ENCODE data around the gene KCNQ2. TPM values are rescaled to one million over a fixed set of nuclear protein-coding genes. Genes with fewer than 3 reads are reported as not detected.

Gene KCNQ2
- total RNA-seq, 1 experiment from 2014 or later = 0.25 TPM

GRCh38 chr20:63503524-63503923 lies 31.1 kb upstream of the KCNQ2 start:
- ChIA-PET POLR2A (no interaction called here), CTCF (interaction anchor here (0.6 kb wide), 1 partner anchor 452 kb away, joined by 3 read pairs; the partner anchor contains the start of gene UCKL1)
- no peak overlapping the region for H3K27ac Mint-ChIP-seq (ENCODE audit: unreplicated experiment)
- H3K36me3 Mint-ChIP-seq (ENCODE audit: insufficient read depth, unreplicated experiment) = no peaks in the 10 kb centered on the region
- H3K4me1 ChIP-seq = no peaks in the 10 kb centered on the region
- H3K4me1 Mint-ChIP-seq (ENCODE audit: low read depth, unreplicated experiment) = no peaks in the 10 kb centered on the region
- intact Hi-C loops (cut with micrococcal nuclease; ENCODE audit: unreplicated experiment) = no loop called here
- peaks cover 9% of the 10 kb centered on the region for H3K27me3 Mint-ChIP-seq (ENCODE audit: insufficient read depth, unreplicated experiment)
- no peak overlapping the region for H3K4me3 Mint-ChIP-seq (ENCODE audit: unreplicated experiment)
- H3K4me3 ChIP-seq (ENCODE audit: low read depth, low read length) = no peak overlapping the region
- no peaks in the 10 kb centered on the region; the same call in 1 of the 2 replicates for H3K27me3 ChIP-seq (replicated peaks; ENCODE audit: control insufficient read depth, insufficient read depth, low read length)
- no peaks in the 10 kb centered on the region for H3K9me3 ChIP-seq
- DNase-seq = no peak
- BruUV-seq (replicated peaks) = no TSS peak
- TF ChIP-seq CTCF (IDR thresholded peaks at IDR 0.05; ENCODE audit: insufficient read depth in 1 of 2, low read depth in 1 of 2, low read length in 1 of 2, severe bottlenecking in 1 of 2, unreplicated experiment in 1 of 2) = no peak
- H3K36me3 ChIP-seq (ENCODE audit: control insufficient read depth, insufficient read depth, low read length) = no peaks in the 10 kb centered on the region
- H3K9me3 Mint-ChIP-seq (ENCODE audit: unreplicated experiment) = no peaks in the 10 kb centered on the region

- Histone ChIP-seq H3K36me3 (ENCODE audit: control insufficient read depth, insufficient read depth, low read length) (no peaks in the 10 kb centered on the region), H3K4me3 (ENCODE audit: low read depth, low read length) (no peak overlapping the region), H3K27me3 (replicated peaks; ENCODE audit: control insufficient read depth, insufficient read depth, low read length) (no peaks in the 10 kb centered on the region), H3K9me3 (no peaks in the 10 kb centered on the region), H3K4me1 (peaks cover 6% of the 10 kb centered on the region; the same call in 1 of the 2 replicates)
- Mint-ChIP-seq H3K36me3 (ENCODE audit: insufficient read depth, unreplicated experiment) (no peaks in the 10 kb centered on the region), H3K9me3 (ENCODE audit: unreplicated experiment) (no peaks in the 10 kb centered on the region), H3K4me3 (ENCODE audit: unreplicated experiment) (no peak overlapping the region), H3K27ac (ENCODE audit: unreplicated experiment) (no peak overlapping the region), H3K27me3 (ENCODE audit: insufficient read depth, unreplicated experiment) (peaks cover 4% of the 10 kb centered on the region), H3K4me1 (ENCODE audit: low read depth, unreplicated experiment) (no peaks in the 10 kb centered on the region)
- ChIA-PET CTCF (interaction anchor here (0.6 kb wide), 1 partner anchor 8 kb away, joined by 7 read pairs; no protein-coding TSS in a partner anchor), POLR2A (no interaction called here)
- TF ChIP-seq CTCF (IDR thresholded peaks at IDR 0.05; ENCODE audit: insufficient read depth in 1 of 2, low read depth in 1 of 2, low read length in 1 of 2, severe bottlenecking in 1 of 2, unreplicated experiment in 1 of 2) = no peak
- intact Hi-C loops (cut with micrococcal nuclease; ENCODE audit: unreplicated experiment) = no loop called here
- DNase-seq = peak in 1 of 2 experiments; percentile 46
- BruUV-seq (replicated peaks) = no TSS peak
These were observed 30.3 kb upstream of the KCNQ2 start for GRCh38 chr20:63502671-63503172.

- H3K27me3 Mint-ChIP-seq (ENCODE audit: insufficient read depth, unreplicated experiment) = peaks cover 4% of the 10 kb centered on the region
- BruUV-seq (replicated peaks) = no TSS peak
- H3K4me1 Mint-ChIP-seq (ENCODE audit: low read depth, unreplicated experiment) = no peaks in the 10 kb centered on the region
- H3K36me3 Mint-ChIP-seq (ENCODE audit: insufficient read depth, unreplicated experiment) = no peaks in the 10 kb centered on the region
- Histone ChIP-seq H3K9me3 (no peaks in the 10 kb centered on the region), H3K4me1 (peaks cover 6% of the 10 kb centered on the region; the same call in 1 of the 2 replicates), H3K4me3 (ENCODE audit: low read depth, low read length) (no peak overlapping the region), H3K36me3 (ENCODE audit: control insufficient read depth, insufficient read depth, low read length) (no peaks in the 10 kb centered on the region), H3K27me3 (replicated peaks; ENCODE audit: control insufficient read depth, insufficient read depth, low read length) (no peaks in the 10 kb centered on the region)
- peak in 1 of 2 experiments; percentile 59 for DNase-seq
- POLR2A ChIA-PET = interaction anchor here (0.6 kb wide), 1 partner anchor 206 kb away, joined by 3 read pairs; the partner anchor contains the start of genes ARFRP1 and ZGPAT
- no peak overlapping the region for H3K4me3 Mint-ChIP-seq (ENCODE audit: unreplicated experiment)
- H3K27ac Mint-ChIP-seq (ENCODE audit: unreplicated experiment) = no peak overlapping the region
- no peak for TF ChIP-seq CTCF (IDR thresholded peaks at IDR 0.05; ENCODE audit: insufficient read depth in 1 of 2, low read depth in 1 of 2, low read length in 1 of 2, severe bottlenecking in 1 of 2, unreplicated experiment in 1 of 2)
- CTCF ChIA-PET = no interaction called here
- no peaks in the 10 kb centered on the region for H3K9me3 Mint-ChIP-seq (ENCODE audit: unreplicated experiment)
- intact Hi-C loops (cut with micrococcal nuclease; ENCODE audit: unreplicated experiment) = no loop called here
These were observed 29.6 kb upstream of the KCNQ2 start for GRCh38 chr20:63501818-63502670.

Data from Caco-2 (cell line).